ENCODE data around the gene HOXC13.
A peak's percentile ranks its signal among the peaks of the same experiment; 100 is the strongest.

HOXC13 gene

GRCh38 chr12:53982648-53983567, 44.3 kb downstream of the HOXC13 start:
- no peak for TF ChIP-seq CTCF (conservative IDR thresholded peaks at IDR 0.05; ENCODE audit: control insufficient read depth, insufficient read depth, low read depth, low read length)
- H3K4me3 ChIP-seq (ENCODE audit: control insufficient read depth, low read depth, low read length): no peak overlapping the region
- no peak for DNase-seq (ENCODE audit: low read depth)

GRCh38 chr12:53983568-53983949, 44.9 kb downstream of the HOXC13 start:
- no peak overlapping the region for H3K4me3 ChIP-seq (ENCODE audit: control insufficient read depth, low read depth, low read length)
- no peak for TF ChIP-seq CTCF (conservative IDR thresholded peaks at IDR 0.05; ENCODE audit: control insufficient read depth, insufficient read depth, low read depth, low read length)
- no peak for DNase-seq (ENCODE audit: low read depth)

- DNase-seq (ENCODE audit: low read depth): no peak
- no peak for TF ChIP-seq CTCF (conservative IDR thresholded peaks at IDR 0.05; ENCODE audit: control insufficient read depth, insufficient read depth, low read depth, low read length)
Observed at GRCh38 chr12:53983950-53984572, 45.4 kb downstream of the HOXC13 start.

GRCh38 chr12:53984901-53985691, 46.5 kb downstream of the HOXC13 start, which contains the start of gene HOXC10:
Gene HOXC10, plus strand, starts transcription at chr12:53985146. Its CDS starts 114 bp downstream, at chr12:53985260.
- peak; percentile 76 for TF ChIP-seq CTCF (conservative IDR thresholded peaks at IDR 0.05; ENCODE audit: control insufficient read depth, insufficient read depth, low read depth, low read length)
- DNase-seq (ENCODE audit: low read depth): peak; percentile 97
- H3K4me3 ChIP-seq (ENCODE audit: control insufficient read depth, low read depth, low read length): peak within 1 kb of the TSS; percentile 69

More at GRCh38 chr12:53983950-53984572, 45.4 kb downstream of the HOXC13 start:
- no peak overlapping the region for H3K4me3 ChIP-seq (ENCODE audit: control insufficient read depth, low read depth, low read length)

- no peak for TF ChIP-seq CTCF (conservative IDR thresholded peaks at IDR 0.05; ENCODE audit: control insufficient read depth, insufficient read depth, low read depth, low read length)
- peak overlapping the region; percentile 69 for H3K4me3 ChIP-seq (ENCODE audit: control insufficient read depth, low read depth, low read length)
- no peak for DNase-seq (ENCODE audit: low read depth)
Observed at GRCh38 chr12:53985692-53985993, 47.0 kb downstream of the HOXC13 start.

GRCh38 chr12:53985994-53986685, 47.5 kb downstream of the HOXC13 start:
- DNase-seq (ENCODE audit: low read depth): no peak
- peak overlapping the region; percentile 69 for H3K4me3 ChIP-seq (ENCODE audit: control insufficient read depth, low read depth, low read length)
- TF ChIP-seq CTCF (conservative IDR thresholded peaks at IDR 0.05; ENCODE audit: control insufficient read depth, insufficient read depth, low read depth, low read length): no peak
